Measurements from ENCODE around the gene SPPL3.

- no peak for TF ChIP-seq POLR2AphosphoS5 (IDR thresholded peaks at IDR 0.05; ENCODE audit: low read depth, low read length)
- no peak for TF ChIP-seq TCF7L2 (IDR thresholded peaks at IDR 0.05; ENCODE audit: borderline replicate concordance, extremely low read depth, insufficient read depth, insufficient read length)
- TF ChIP-seq, protein P1, sequence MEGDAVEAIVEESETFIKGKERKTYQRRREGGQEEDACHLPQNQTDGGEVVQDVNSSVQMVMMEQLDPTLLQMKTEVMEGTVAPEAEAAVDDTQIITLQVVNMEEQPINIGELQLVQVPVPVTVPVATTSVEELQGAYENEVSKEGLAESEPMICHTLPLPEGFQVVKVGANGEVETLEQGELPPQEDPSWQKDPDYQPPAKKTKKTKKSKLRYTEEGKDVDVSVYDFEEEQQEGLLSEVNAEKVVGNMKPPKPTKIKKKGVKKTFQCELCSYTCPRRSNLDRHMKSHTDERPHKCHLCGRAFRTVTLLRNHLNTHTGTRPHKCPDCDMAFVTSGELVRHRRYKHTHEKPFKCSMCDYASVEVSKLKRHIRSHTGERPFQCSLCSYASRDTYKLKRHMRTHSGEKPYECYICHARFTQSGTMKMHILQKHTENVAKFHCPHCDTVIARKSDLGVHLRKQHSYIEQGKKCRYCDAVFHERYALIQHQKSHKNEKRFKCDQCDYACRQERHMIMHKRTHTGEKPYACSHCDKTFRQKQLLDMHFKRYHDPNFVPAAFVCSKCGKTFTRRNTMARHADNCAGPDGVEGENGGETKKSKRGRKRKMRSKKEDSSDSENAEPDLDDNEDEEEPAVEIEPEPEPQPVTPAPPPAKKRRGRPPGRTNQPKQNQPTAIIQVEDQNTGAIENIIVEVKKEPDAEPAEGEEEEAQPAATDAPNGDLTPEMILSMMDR (IDR thresholded peaks at IDR 0.05 in 2 of 3, conservative IDR thresholded peaks at IDR 0.05 in 1 of 3; ENCODE audit: borderline replicate concordance in 1 of 3, insufficient read depth in 1 of 3, low read depth in 2 of 3, low read length in 2 of 3) = no peak
- TF ChIP-seq ZNF274 (IDR thresholded peaks at IDR 0.05; ENCODE audit: low read depth, low read length) = no peak
- TF ChIP-seq POLR2A (IDR thresholded peaks at IDR 0.05; ENCODE audit: borderline replicate concordance, extremely low read depth, insufficient read depth, insufficient read length) = no peak
- TF ChIP-seq EZH2 (IDR thresholded peaks at IDR 0.05) = no peak
- no peak for TF ChIP-seq MAX (IDR thresholded peaks at IDR 0.05)
- no peak for TF ChIP-seq REST (IDR thresholded peaks at IDR 0.05; ENCODE audit: low read depth)
- no peak for TF ChIP-seq SRF (IDR thresholded peaks at IDR 0.05; ENCODE audit: low read depth)
Observed at GRCh38 chr12:120846721-120847120, 57.4 kb downstream of the SPPL3 start.

All from HCT116 (cell line).